Measurements from ENCODE around the gene NFATC1. TPM values are rescaled to one million over a fixed set of nuclear protein-coding genes. Genes with fewer than 3 reads are reported as not detected.

NFATC1 gene
- polyA plus RNA-seq, 1 donor from 2014 or later: 0.37 TPM

- Histone ChIP-seq H3K36me3 (ENCODE audit: insufficient read depth, low read length) (no peaks in the 10 kb centered on the region), H3K9me3 (ENCODE audit: low read length) (no peaks in the 10 kb centered on the region), H3K27ac (ENCODE audit: low read length) (no peak overlapping the region), H3K79me2 (replicated peaks; ENCODE audit: insufficient read depth, low read length) (no peaks in the 10 kb centered on the region), H4K20me1 (ENCODE audit: insufficient read depth) (no peaks in the 10 kb centered on the region), H3K27me3 (ENCODE audit: insufficient read depth, low read depth, low read length) (no peaks in the 10 kb centered on the region), H3F3A (ENCODE audit: insufficient read depth, low read length, poor library complexity, severe bottlenecking) (no peaks in the 10 kb centered on the region), H3K9ac (ENCODE audit: low read length) (no peak overlapping the region), H2AFZ (ENCODE audit: low read depth, low read length) (no peak overlapping the region), H3K4me2 (ENCODE audit: low read length) (no peak overlapping the region), H3K4me3 (ENCODE audit: low read length) (no peak overlapping the region), H3K9me2 (ENCODE audit: insufficient read depth, low read length) (no peaks in the 10 kb centered on the region)
- TF ChIP-seq EZH2 (IDR thresholded peaks at IDR 0.05; ENCODE audit: borderline replicate concordance, insufficient read depth, low read length, poor library complexity, severe bottlenecking): no peak
- TF ChIP-seq MXI1 (conservative IDR thresholded peaks at IDR 0.05; ENCODE audit: poor library complexity, severe bottlenecking): no peak
- TF ChIP-seq RAD21 (conservative IDR thresholded peaks at IDR 0.05): no peak
- TF ChIP-seq EP300 (conservative IDR thresholded peaks at IDR 0.05; ENCODE audit: poor library complexity, severe bottlenecking): no peak
- no peak for TF ChIP-seq SMC3 (conservative IDR thresholded peaks at IDR 0.05; ENCODE audit: poor library complexity)
- TF ChIP-seq POLR2AphosphoS5 (IDR thresholded peaks at IDR 0.05): no peak
- TF ChIP-seq CTCF (IDR thresholded peaks at IDR 0.05; ENCODE audit: poor library complexity, severe bottlenecking): no peak
- no peak for TF ChIP-seq TAF1 (IDR thresholded peaks at IDR 0.05; ENCODE audit: low read depth)
- TF ChIP-seq REST (IDR thresholded peaks at IDR 0.05; ENCODE audit: borderline replicate concordance): no peak
These were observed 135.1 kb downstream of the NFATC1 start for GRCh38 chr18:79530821-79531220.

GRCh38 chr18:79531386-79531785 is 135.7 kb downstream of the NFATC1 start:
- Histone ChIP-seq H2AFZ (ENCODE audit: low read depth, low read length) (no peak overlapping the region), H3K36me3 (ENCODE audit: insufficient read depth, low read length) (no peaks in the 10 kb centered on the region), H3K9ac (ENCODE audit: low read length) (no peak overlapping the region), H3K9me3 (ENCODE audit: low read length) (no peaks in the 10 kb centered on the region), H3K4me2 (ENCODE audit: low read length) (no peak overlapping the region), H3K79me2 (replicated peaks; ENCODE audit: insufficient read depth, low read length) (no peaks in the 10 kb centered on the region), H3F3A (ENCODE audit: insufficient read depth, low read length, poor library complexity, severe bottlenecking) (no peaks in the 10 kb centered on the region), H3K27ac (ENCODE audit: low read length) (no peak overlapping the region), H3K9me2 (ENCODE audit: insufficient read depth, low read length) (no peaks in the 10 kb centered on the region), H3K4me3 (ENCODE audit: low read length) (no peak overlapping the region), H3K27me3 (ENCODE audit: insufficient read depth, low read depth, low read length) (no peaks in the 10 kb centered on the region), H4K20me1 (ENCODE audit: insufficient read depth) (no peaks in the 10 kb centered on the region)
- TF ChIP-seq TAF1 (IDR thresholded peaks at IDR 0.05; ENCODE audit: low read depth) (no peak), MXI1 (conservative IDR thresholded peaks at IDR 0.05; ENCODE audit: poor library complexity, severe bottlenecking) (no peak), CTCF (IDR thresholded peaks at IDR 0.05; ENCODE audit: poor library complexity, severe bottlenecking) (no peak), RAD21 (conservative IDR thresholded peaks at IDR 0.05) (no peak), POLR2AphosphoS5 (IDR thresholded peaks at IDR 0.05) (no peak), SMC3 (conservative IDR thresholded peaks at IDR 0.05; ENCODE audit: poor library complexity) (no peak), EZH2 (IDR thresholded peaks at IDR 0.05; ENCODE audit: borderline replicate concordance, insufficient read depth, low read length, poor library complexity, severe bottlenecking) (no peak), EP300 (conservative IDR thresholded peaks at IDR 0.05; ENCODE audit: poor library complexity, severe bottlenecking) (no peak), REST (IDR thresholded peaks at IDR 0.05; ENCODE audit: borderline replicate concordance) (no peak)
